ENCODE results near the gene CNNM1.

GRCh38 chr10:99411546-99411945, 82.4 kb downstream of the CNNM1 start:
- TF ChIP-seq CTCF (IDR thresholded peaks at IDR 0.05) = no peak
- no peak for TF ChIP-seq EZH2 (IDR thresholded peaks at IDR 0.05)

All from neural progenitor cell (in vitro differentiated cells).